SK-N-SH treated with all-trans-retinoic acid at 6 μM for 48 hours (cell line): ENCODE results near the gene CMKLR1.

Source experiments
- CSRNP3 ChIP-seq: fragments of 250-450 bp; sonication (Bioruptor Pico); IDR thresholded peaks from 2 replicates; pipeline ENCODE4 v1.5.1; 2021; ENCODE audit warnings: mild to moderate bottlenecking, moderate library complexity
- PATZ1 ChIP-seq: fragments of 250-450 bp; sonication (Bioruptor Pico); IDR thresholded peaks from 2 replicates; pipeline ENCODE4 v1.8.0; 2020; ENCODE audit warnings: mild to moderate bottlenecking, moderate library complexity, borderline replicate concordance
- TOX ChIP-seq: fragments of 250-450 bp; sonication (Bioruptor Pico); IDR thresholded peaks from 2 replicates; pipeline ENCODE4 v1.8.0; 2021; ENCODE audit warnings: mild to moderate bottlenecking, moderate library complexity, borderline replicate concordance
- ZFP3 ChIP-seq: fragments of 250-450 bp; sonication (Bioruptor Pico); IDR thresholded peaks from 2 replicates; pipeline ENCODE4 v1.5.0; 2020; ENCODE audit warnings: mild to moderate bottlenecking, moderate library complexity

DNA sequence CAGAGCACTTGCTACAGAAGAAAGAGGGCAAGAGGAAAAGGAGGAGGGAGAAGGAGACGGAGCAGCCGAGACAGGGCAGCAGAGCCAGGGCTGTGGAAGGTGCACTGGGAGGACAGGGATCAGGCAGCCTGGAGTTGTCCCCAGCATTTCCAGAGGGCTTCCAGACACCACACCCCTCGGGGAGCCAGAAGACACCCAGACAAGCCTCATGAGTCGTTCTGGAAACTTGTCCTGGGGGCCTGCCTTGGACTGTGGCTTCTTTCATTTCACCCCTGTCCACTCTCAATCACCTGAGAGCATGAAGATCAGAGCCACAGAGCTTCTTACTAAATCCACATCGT lies 14.1 kb downstream of the CMKLR1 start:
- TF ChIP-seq TOX (CRISPR knock-in tag) (no peak), PATZ1 (CRISPR knock-in tag) (no peak), ZFP3 (CRISPR knock-in tag) (no peak), CSRNP3 (CRISPR knock-in tag) (no peak)
